ENCODE measurements around the gene SHISA6. TPM values are rescaled to one million over a fixed set of nuclear protein-coding genes. Genes with fewer than 3 reads are reported as not detected.

The SHISA6 gene
- total RNA-seq, 1 experiment from 2014 or later: 2.9 TPM

GRCh38 chr17:11324846-11325420 is 83.9 kb downstream of the SHISA6 start:
- WGBS (ENCODE audit: extremely low coverage, insufficient read length, low lambda C conversion rate): no CpG with 5 or more reads among the region's 10 CpGs
- no peak overlapping the region for H4K91ac ChIP-seq (ENCODE audit: insufficient read length, low read depth, low read length)
- H3K4me2 ChIP-seq (ENCODE audit: insufficient read depth, insufficient read length, low read length): no peak overlapping the region
- H2BK5ac ChIP-seq (ENCODE audit: insufficient read length, low read length): no peak overlapping the region
- no peak overlapping the region for H2AFZ ChIP-seq (ENCODE audit: low read length)
- H3K56ac ChIP-seq (ENCODE audit: insufficient read length, low read depth, low read length): no peak overlapping the region
- H3K36me3 Mint-ChIP-seq (ENCODE audit: insufficient read depth in 1 of 3, low read depth in 3 of 3): no peaks in the 10 kb centered on the region; a peak in 2 of 7 replicates
- no peaks in the 10 kb centered on the region for H4K20me1 ChIP-seq (ENCODE audit: control insufficient read depth, insufficient read depth, insufficient read length)
- no peaks in the 10 kb centered on the region for H3K27me3 ChIP-seq (ENCODE audit: insufficient read depth, low read length)
- H3K4ac ChIP-seq (ENCODE audit: low read depth, low read length): no peak overlapping the region
- H3K23me2 ChIP-seq (ENCODE audit: insufficient read length, low read depth, low read length, poor library complexity, severe bottlenecking): no peaks in the 10 kb centered on the region
- no peak overlapping the region for H2BK12ac ChIP-seq (ENCODE audit: insufficient read length, low read depth, low read length)
- no peak overlapping the region for H3K23ac ChIP-seq (ENCODE audit: insufficient read length, low read depth, low read length)
- H3K9me3 ChIP-seq (ENCODE audit: control insufficient read depth, low read depth, low read length): no peaks in the 10 kb centered on the region
- no peak overlapping the region for H2BK20ac ChIP-seq (ENCODE audit: low read depth, low read length, poor library complexity, severe bottlenecking)
- no peak overlapping the region for H2BK15ac ChIP-seq (ENCODE audit: low read depth, low read length)
- peaks cover 0 to 8% of the 10 kb centered on the region in 2 experiments; a peak in 3 of 5 replicates for H3K9me3 Mint-ChIP-seq
- DNase-seq: peak; percentile 15
- H3T11ph ChIP-seq (ENCODE audit: low read length): no peak overlapping the region
- no peaks in the 10 kb centered on the region for H3K79me1 ChIP-seq (ENCODE audit: insufficient read depth, low read depth, low read length, poor library complexity, severe bottlenecking)
- no peak overlapping the region for H3K27ac Mint-ChIP-seq
- H3K27ac ChIP-seq (ENCODE audit: insufficient read length, low read depth, low read length): no peak overlapping the region
- TF ChIP-seq CTCF (conservative IDR thresholded peaks at IDR 0.05): no peak
- H3K4me3 Mint-ChIP-seq: no peak overlapping the region
- no peak overlapping the region for H4K8ac ChIP-seq (replicated peaks; ENCODE audit: insufficient read length, low read depth, low read length)
- no peak overlapping the region for H3K14ac ChIP-seq (ENCODE audit: insufficient read depth, low read length)
- no peak overlapping the region for H2BK120ac ChIP-seq (ENCODE audit: low read depth, low read length, poor library complexity, severe bottlenecking)
- no peak overlapping the region for H3K18ac ChIP-seq (ENCODE audit: insufficient read length, low read depth, low read length)
- no peaks in the 10 kb centered on the region for H3K4me1 ChIP-seq (ENCODE audit: insufficient read depth, low read length)
- peaks cover 0 to 11% of the 10 kb centered on the region in 2 experiments; a peak in 3 of 4 replicates for H3K4me1 Mint-ChIP-seq
- no peak overlapping the region for H3K9ac ChIP-seq (ENCODE audit: extremely low read depth, insufficient read length, low read length)
- no peak overlapping the region for H4K5ac ChIP-seq (ENCODE audit: insufficient read length, low read depth, low read length)
- no peaks in the 10 kb centered on the region for H3K79me2 ChIP-seq (ENCODE audit: insufficient read depth, low read length)
- no peak overlapping the region for H2AK5ac ChIP-seq (ENCODE audit: insufficient read length, low read length)
- no peaks in the 10 kb centered on the region; the same call in 1 of the 2 replicates for H3K27me3 Mint-ChIP-seq (ENCODE audit: low read depth)
